GM23338 (cell line): ENCODE results near the gene LDHD.

Experiments
- EZH2 ChIP-seq: fragments of 200-600 bp; sonication (generic); IDR thresholded peaks from one replicate; pipeline ENCODE4 v1.8.0; 2017; ENCODE audit warnings: antibody characterized with exemption, mild to moderate bottlenecking, low read depth; ENCODE audit not compliant: unreplicated experiment
- POLR2AphosphoS5 ChIP-seq: IDR thresholded peaks from 2 replicates; pipeline ENCODE4 v1.6.1; 2016; ENCODE audit warnings: antibody characterized with exemption, low read depth
- TF ChIP-seq, protein P1 (sequence below), 2 experiments: fragments of 200-600 bp in 1 of 2; sonication (generic) in 1 of 2; conservative IDR thresholded peaks; 2 replicates each; pipeline versions ENCODE4 v1.5.1 to v1.6.1; 2016 to 2017; ENCODE audit warnings: antibody characterized with exemption in 2 of 2, low read depth in 2 of 2, mild to moderate bottlenecking in 2 of 2, moderate library complexity in 1 of 2
- TF ChIP-seq, protein P2 (sequence below): IDR thresholded peaks from one replicate; pipeline ENCODE4 v1.6.1; 2018; ENCODE audit warnings: antibody characterized with exemption; ENCODE audit not compliant: unreplicated experiment

DNA sequence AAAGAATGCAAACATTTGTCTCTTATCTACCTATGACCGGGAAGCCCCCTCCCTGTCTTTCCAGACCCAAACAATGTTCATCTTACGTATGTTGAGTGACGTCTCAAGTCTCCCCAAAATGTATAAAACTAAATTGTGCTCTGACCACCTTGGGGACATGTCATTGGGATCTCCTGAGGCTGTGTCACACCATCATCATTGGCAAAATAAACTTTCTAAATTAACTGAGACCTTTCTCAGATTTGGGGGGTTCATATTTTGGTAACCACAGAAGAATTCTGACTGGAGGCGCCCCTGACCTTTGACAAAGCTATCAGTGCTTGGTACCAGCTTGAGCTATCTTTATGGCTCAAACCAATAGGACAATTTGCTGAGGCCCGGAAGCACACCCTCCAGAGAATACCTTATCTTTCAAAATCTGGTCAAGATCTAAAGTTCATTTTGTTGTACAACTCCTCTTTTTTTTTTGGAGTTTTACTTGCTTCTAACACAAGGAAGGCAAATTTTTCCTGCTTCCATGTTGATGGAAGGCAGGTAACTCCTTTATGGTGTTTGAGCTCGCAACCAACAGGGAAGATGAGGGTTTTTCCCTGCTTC, 2.5 kb upstream of the LDHD start:
- TF ChIP-seq, protein P1, sequence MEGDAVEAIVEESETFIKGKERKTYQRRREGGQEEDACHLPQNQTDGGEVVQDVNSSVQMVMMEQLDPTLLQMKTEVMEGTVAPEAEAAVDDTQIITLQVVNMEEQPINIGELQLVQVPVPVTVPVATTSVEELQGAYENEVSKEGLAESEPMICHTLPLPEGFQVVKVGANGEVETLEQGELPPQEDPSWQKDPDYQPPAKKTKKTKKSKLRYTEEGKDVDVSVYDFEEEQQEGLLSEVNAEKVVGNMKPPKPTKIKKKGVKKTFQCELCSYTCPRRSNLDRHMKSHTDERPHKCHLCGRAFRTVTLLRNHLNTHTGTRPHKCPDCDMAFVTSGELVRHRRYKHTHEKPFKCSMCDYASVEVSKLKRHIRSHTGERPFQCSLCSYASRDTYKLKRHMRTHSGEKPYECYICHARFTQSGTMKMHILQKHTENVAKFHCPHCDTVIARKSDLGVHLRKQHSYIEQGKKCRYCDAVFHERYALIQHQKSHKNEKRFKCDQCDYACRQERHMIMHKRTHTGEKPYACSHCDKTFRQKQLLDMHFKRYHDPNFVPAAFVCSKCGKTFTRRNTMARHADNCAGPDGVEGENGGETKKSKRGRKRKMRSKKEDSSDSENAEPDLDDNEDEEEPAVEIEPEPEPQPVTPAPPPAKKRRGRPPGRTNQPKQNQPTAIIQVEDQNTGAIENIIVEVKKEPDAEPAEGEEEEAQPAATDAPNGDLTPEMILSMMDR (conservative IDR thresholded peaks at IDR 0.05; ENCODE audit: low read depth in 2 of 2), result no peak
- TF ChIP-seq POLR2AphosphoS5, result no peak
- TF ChIP-seq EZH2, result no peak
- TF ChIP-seq, protein P2, sequence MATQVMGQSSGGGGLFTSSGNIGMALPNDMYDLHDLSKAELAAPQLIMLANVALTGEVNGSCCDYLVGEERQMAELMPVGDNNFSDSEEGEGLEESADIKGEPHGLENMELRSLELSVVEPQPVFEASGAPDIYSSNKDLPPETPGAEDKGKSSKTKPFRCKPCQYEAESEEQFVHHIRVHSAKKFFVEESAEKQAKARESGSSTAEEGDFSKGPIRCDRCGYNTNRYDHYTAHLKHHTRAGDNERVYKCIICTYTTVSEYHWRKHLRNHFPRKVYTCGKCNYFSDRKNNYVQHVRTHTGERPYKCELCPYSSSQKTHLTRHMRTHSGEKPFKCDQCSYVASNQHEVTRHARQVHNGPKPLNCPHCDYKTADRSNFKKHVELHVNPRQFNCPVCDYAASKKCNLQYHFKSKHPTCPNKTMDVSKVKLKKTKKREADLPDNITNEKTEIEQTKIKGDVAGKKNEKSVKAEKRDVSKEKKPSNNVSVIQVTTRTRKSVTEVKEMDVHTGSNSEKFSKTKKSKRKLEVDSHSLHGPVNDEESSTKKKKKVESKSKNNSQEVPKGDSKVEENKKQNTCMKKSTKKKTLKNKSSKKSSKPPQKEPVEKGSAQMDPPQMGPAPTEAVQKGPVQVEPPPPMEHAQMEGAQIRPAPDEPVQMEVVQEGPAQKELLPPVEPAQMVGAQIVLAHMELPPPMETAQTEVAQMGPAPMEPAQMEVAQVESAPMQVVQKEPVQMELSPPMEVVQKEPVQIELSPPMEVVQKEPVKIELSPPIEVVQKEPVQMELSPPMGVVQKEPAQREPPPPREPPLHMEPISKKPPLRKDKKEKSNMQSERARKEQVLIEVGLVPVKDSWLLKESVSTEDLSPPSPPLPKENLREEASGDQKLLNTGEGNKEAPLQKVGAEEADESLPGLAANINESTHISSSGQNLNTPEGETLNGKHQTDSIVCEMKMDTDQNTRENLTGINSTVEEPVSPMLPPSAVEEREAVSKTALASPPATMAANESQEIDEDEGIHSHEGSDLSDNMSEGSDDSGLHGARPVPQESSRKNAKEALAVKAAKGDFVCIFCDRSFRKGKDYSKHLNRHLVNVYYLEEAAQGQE, result no peak
